Neural cell (in vitro differentiated cells): ENCODE results near the gene NSUN4. TPM values are rescaled to one million over a fixed set of nuclear protein-coding genes. Genes with fewer than 3 reads are reported as not detected.

Experiments used
- H2AFZ ChIP-seq: fragments of 200-600, 300-800 bp; sonication (generic), shearing (Covaris generic); 2 replicates; pipeline ENCODE4 v1.6.0; 2014; ENCODE audit warnings: low read depth, mild to moderate bottlenecking, antibody characterized with exemption, low read length, moderate library complexity
- H3F3A ChIP-seq: fragments of 200-600 bp; shearing (Covaris generic); 2 replicates; pipeline ENCODE4 v1.6.1; 2016; ENCODE audit warnings: mild to moderate bottlenecking, moderate library complexity, mixed read lengths, antibody characterized with exemption, low read length; ENCODE audit not compliant: insufficient read depth, poor library complexity, severe bottlenecking
- H3K27ac ChIP-seq: fragments of 200-600, 300-800 bp; sonication (generic), shearing (Covaris generic); 2 replicates; pipeline ENCODE4 v1.5.1; 2014; ENCODE audit warnings: mild to moderate bottlenecking, low read length, moderate library complexity
- H3K27me3 ChIP-seq: fragments of 300-800, 200-600 bp; sonication (generic), shearing (Covaris generic); 2 replicates; pipeline ENCODE4 v1.6.0; 2014; ENCODE audit warnings: mild to moderate bottlenecking, low read depth, low read length, moderate library complexity; ENCODE audit not compliant: insufficient read depth
- H3K36me3 ChIP-seq: fragments of 300-800, 200-600 bp; sonication (generic), shearing (Covaris generic); 2 replicates; pipeline ENCODE4 v1.5.1; 2014; ENCODE audit warnings: mild to moderate bottlenecking, antibody characterized with exemption, low read length, moderate library complexity; ENCODE audit not compliant: insufficient read depth
- H3K4me2 ChIP-seq: fragments of 300-800, 200-600 bp; sonication (generic), shearing (Covaris generic); 2 replicates; pipeline ENCODE4 v1.6.0; 2014; ENCODE audit warnings: mild to moderate bottlenecking, low read length
- H3K4me3 ChIP-seq: fragments of 300-800, 200-600 bp; sonication (generic), shearing (Covaris generic); 2 replicates; pipeline ENCODE4 v1.5.1; 2014; ENCODE audit warnings: mild to moderate bottlenecking, low read length, moderate library complexity
- H3K79me2 ChIP-seq: fragments of 200-600 bp; shearing (Covaris generic); replicated peaks from 2 replicates; pipeline ENCODE4 v1.6.0; 2014; ENCODE audit warnings: mild to moderate bottlenecking, low read length, moderate library complexity; ENCODE audit not compliant: insufficient read depth
- H3K9ac ChIP-seq: fragments of 300-800, 200-600 bp; sonication (generic), shearing (Covaris generic); 2 replicates; pipeline ENCODE4 v1.6.1; 2016; ENCODE audit warnings: mild to moderate bottlenecking, low read length, mixed read lengths
- H3K9me2 ChIP-seq: fragments of 200-600 bp; shearing (Covaris generic); 2 replicates; pipeline ENCODE4 v1.6.1; 2016; ENCODE audit warnings: mild to moderate bottlenecking, low read length, mixed read lengths; ENCODE audit not compliant: insufficient read depth
- H3K9me3 ChIP-seq: fragments of 200-600, 300-800 bp; sonication (generic), shearing (Covaris generic); 2 replicates; pipeline ENCODE4 v1.6.1; 2016; ENCODE audit warnings: mild to moderate bottlenecking, mixed run types, low read length, moderate library complexity, mixed read lengths
- H4K20me1 ChIP-seq: fragments of 200-600 bp; shearing (Covaris generic); 2 replicates; pipeline ENCODE4 v1.6.1; 2016; ENCODE audit warnings: mild to moderate bottlenecking, mixed run types; ENCODE audit not compliant: insufficient read depth
- EP300 ChIP-seq: fragments of 450-650 bp; conservative IDR thresholded peaks from 2 replicates; pipeline ENCODE4 v1.6.1; 2014; ENCODE audit warnings: antibody characterized with exemption, mild to moderate bottlenecking, moderate library complexity; ENCODE audit not compliant: poor library complexity, severe bottlenecking
- EZH2 ChIP-seq: fragments of 200-600, 300-800 bp; shearing (Covaris generic), sonication (generic); IDR thresholded peaks from 2 replicates; pipeline ENCODE4 v1.6.1; 2014; ENCODE audit warnings: antibody characterized with exemption, low read length, borderline replicate concordance, mild to moderate bottlenecking; ENCODE audit not compliant: insufficient read depth, poor library complexity, severe bottlenecking
- MXI1 ChIP-seq: fragments of 450-650 bp; conservative IDR thresholded peaks from 2 replicates; pipeline ENCODE4 v1.6.1; 2014; ENCODE audit warnings: antibody characterized with exemption, mild to moderate bottlenecking; ENCODE audit not compliant: poor library complexity, severe bottlenecking
- POLR2AphosphoS5 ChIP-seq: IDR thresholded peaks from 2 replicates; pipeline ENCODE4 v1.6.1; 2012
- RAD21 ChIP-seq: fragments of 450-650 bp; conservative IDR thresholded peaks from 2 replicates; pipeline ENCODE4 v1.6.1; 2014; ENCODE audit warnings: antibody characterized with exemption, mild to moderate bottlenecking, moderate library complexity
- REST ChIP-seq: IDR thresholded peaks from 2 replicates; pipeline ENCODE4 v1.6.1; 2012; ENCODE audit warnings: borderline replicate concordance
- SMC3 ChIP-seq: fragments of 450-650 bp; conservative IDR thresholded peaks from 2 replicates; pipeline ENCODE4 v1.6.1; 2014; ENCODE audit warnings: antibody characterized with exemption, mild to moderate bottlenecking, moderate library complexity; ENCODE audit not compliant: poor library complexity
- TAF1 ChIP-seq: IDR thresholded peaks from 2 replicates; pipeline ENCODE4 v1.6.1; 2012; ENCODE audit warnings: low read depth
- polyA plus RNA-seq: library from polyadenylated mRNA; depleted of rRNA; stranded (reverse); fragments of >200 nt; gene quantifications from 2 replicates; pipeline ENCODE4 v1.2.3, GENCODE V29; 2014
- TF ChIP-seq, protein P1 (sequence below): fragments of 450-650 bp; IDR thresholded peaks from 2 replicates; pipeline ENCODE4 v1.5.1; 2014; ENCODE audit warnings: antibody characterized with exemption, mild to moderate bottlenecking, moderate library complexity; ENCODE audit not compliant: poor library complexity, severe bottlenecking

Gene NSUN4
- polyA plus RNA-seq, 1 donor from 2014 or later = 8.7 TPM

DNA sequence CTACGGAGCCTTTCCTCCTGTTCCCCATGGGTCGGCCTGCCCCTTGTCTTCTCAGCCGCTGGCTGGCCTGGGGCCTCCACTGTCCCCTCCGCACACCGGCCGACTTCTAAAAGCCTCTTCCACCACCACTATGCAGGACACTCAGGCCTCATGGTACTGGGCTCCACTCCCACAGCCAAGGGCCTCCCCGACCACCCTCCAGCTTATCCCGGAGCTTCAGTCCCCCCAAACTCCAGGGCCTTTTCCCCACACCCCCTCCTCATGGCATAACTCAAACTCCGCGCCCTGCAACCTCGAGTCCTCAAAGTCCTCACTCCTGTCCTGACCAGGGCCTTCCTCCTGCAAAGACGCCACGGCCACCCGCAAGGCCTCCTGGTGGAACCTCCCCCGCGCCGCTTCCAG, 39.2 kb upstream of the NSUN4 start:
- H3K27me3 ChIP-seq = no peaks in the 10 kb centered on the region
- peaks cover 12% of the 10 kb centered on the region for H3K36me3 ChIP-seq
- H3K9me3 ChIP-seq = no peaks in the 10 kb centered on the region
- no peak for TF ChIP-seq POLR2AphosphoS5
- TF ChIP-seq SMC3 = no peak
- TF ChIP-seq REST = no peak
- TF ChIP-seq EP300 = no peak
- no peak for TF ChIP-seq RAD21
- TF ChIP-seq MXI1 = no peak
- no peak for TF ChIP-seq EZH2
- TF ChIP-seq TAF1 = no peak
- TF ChIP-seq, protein P1, sequence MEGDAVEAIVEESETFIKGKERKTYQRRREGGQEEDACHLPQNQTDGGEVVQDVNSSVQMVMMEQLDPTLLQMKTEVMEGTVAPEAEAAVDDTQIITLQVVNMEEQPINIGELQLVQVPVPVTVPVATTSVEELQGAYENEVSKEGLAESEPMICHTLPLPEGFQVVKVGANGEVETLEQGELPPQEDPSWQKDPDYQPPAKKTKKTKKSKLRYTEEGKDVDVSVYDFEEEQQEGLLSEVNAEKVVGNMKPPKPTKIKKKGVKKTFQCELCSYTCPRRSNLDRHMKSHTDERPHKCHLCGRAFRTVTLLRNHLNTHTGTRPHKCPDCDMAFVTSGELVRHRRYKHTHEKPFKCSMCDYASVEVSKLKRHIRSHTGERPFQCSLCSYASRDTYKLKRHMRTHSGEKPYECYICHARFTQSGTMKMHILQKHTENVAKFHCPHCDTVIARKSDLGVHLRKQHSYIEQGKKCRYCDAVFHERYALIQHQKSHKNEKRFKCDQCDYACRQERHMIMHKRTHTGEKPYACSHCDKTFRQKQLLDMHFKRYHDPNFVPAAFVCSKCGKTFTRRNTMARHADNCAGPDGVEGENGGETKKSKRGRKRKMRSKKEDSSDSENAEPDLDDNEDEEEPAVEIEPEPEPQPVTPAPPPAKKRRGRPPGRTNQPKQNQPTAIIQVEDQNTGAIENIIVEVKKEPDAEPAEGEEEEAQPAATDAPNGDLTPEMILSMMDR = no peak
- peak overlapping the region; percentile 93 for H3K27ac ChIP-seq
- peaks cover 71% of the 10 kb centered on the region for H3K79me2 ChIP-seq
- H3K4me3 ChIP-seq = peak overlapping the region; percentile 99
- no peaks in the 10 kb centered on the region for H4K20me1 ChIP-seq
- peak overlapping the region; percentile 99 for H3K9ac ChIP-seq
- H3K4me2 ChIP-seq = peak overlapping the region; percentile 82
- H3F3A ChIP-seq = no peaks in the 10 kb centered on the region
- no peaks in the 10 kb centered on the region for H3K9me2 ChIP-seq
- H2AFZ ChIP-seq = peak overlapping the region; percentile 60

- peak overlapping the region; percentile 99 for H3K9ac ChIP-seq
- TF ChIP-seq, protein P1 = peak; percentile 28
- TF ChIP-seq EP300 (no peak), REST (peak; percentile 19)
- no peaks in the 10 kb centered on the region for H3K9me3 ChIP-seq
- peak overlapping the region; percentile 99 for H3K4me3 ChIP-seq
- peaks cover 8% of the 10 kb centered on the region for H3K36me3 ChIP-seq
- no peaks in the 10 kb centered on the region for H3F3A ChIP-seq
- H3K79me2 ChIP-seq = peaks cover 77% of the 10 kb centered on the region
- no peaks in the 10 kb centered on the region for H3K27me3 ChIP-seq
- H2AFZ ChIP-seq = peak overlapping the region; percentile 60
- no peaks in the 10 kb centered on the region for H3K9me2 ChIP-seq
- H3K4me2 ChIP-seq = peak overlapping the region; percentile 82
- H4K20me1 ChIP-seq = no peaks in the 10 kb centered on the region
- H3K27ac ChIP-seq = peak overlapping the region; percentile 93
Measured at GRCh38 chr1:46301808-46302640, 38.6 kb upstream of the NSUN4 start.
